ENCODE results near the gene TMEM217. TPM values are rescaled to one million over a fixed set of nuclear protein-coding genes. Genes with fewer than 3 reads are reported as not detected.
A peak's percentile ranks its signal among the peaks of the same experiment; 100 is the strongest.
"Not testable (repeated sequence)": the region's sequence is repeated elsewhere in the genome, so short reads cannot be mapped to it uniquely, and the experiment has no call there.

The TMEM217 gene
- total RNA-seq, 1 donor from 2014 or later = 4.0 TPM

GRCh38 chr6:37303891-37304503, 46.1 kb upstream of the TMEM217 start:
- no peak for DNase-seq (ENCODE audit: low spot score)
- TF ChIP-seq, protein P1, sequence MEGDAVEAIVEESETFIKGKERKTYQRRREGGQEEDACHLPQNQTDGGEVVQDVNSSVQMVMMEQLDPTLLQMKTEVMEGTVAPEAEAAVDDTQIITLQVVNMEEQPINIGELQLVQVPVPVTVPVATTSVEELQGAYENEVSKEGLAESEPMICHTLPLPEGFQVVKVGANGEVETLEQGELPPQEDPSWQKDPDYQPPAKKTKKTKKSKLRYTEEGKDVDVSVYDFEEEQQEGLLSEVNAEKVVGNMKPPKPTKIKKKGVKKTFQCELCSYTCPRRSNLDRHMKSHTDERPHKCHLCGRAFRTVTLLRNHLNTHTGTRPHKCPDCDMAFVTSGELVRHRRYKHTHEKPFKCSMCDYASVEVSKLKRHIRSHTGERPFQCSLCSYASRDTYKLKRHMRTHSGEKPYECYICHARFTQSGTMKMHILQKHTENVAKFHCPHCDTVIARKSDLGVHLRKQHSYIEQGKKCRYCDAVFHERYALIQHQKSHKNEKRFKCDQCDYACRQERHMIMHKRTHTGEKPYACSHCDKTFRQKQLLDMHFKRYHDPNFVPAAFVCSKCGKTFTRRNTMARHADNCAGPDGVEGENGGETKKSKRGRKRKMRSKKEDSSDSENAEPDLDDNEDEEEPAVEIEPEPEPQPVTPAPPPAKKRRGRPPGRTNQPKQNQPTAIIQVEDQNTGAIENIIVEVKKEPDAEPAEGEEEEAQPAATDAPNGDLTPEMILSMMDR (IDR thresholded peaks at IDR 0.05) = peak; percentile 82
- no peaks in the 10 kb centered on the region for H3K27me3 Mint-ChIP-seq (ENCODE audit: low read depth)
- no peaks in the 10 kb centered on the region for H3K9me3 Mint-ChIP-seq (ENCODE audit: low read depth)
- peaks cover 7% of the 10 kb centered on the region for H3K36me3 Mint-ChIP-seq (ENCODE audit: low read depth)
- H3K4me1 Mint-ChIP-seq (ENCODE audit: low read depth) = peaks cover 15% of the 10 kb centered on the region
- H3K4me3 Mint-ChIP-seq (ENCODE audit: unreplicated experiment) = no peak overlapping the region
- H3K27ac Mint-ChIP-seq (ENCODE audit: unreplicated experiment) = no peak overlapping the region

- Mint-ChIP-seq H3K4me3 (ENCODE audit: unreplicated experiment) (no peak overlapping the region), H3K9me3 (ENCODE audit: low read depth) (no peaks in the 10 kb centered on the region), H3K27ac (ENCODE audit: unreplicated experiment) (no peak overlapping the region), H3K36me3 (ENCODE audit: low read depth) (peaks cover 7% of the 10 kb centered on the region), H3K4me1 (ENCODE audit: low read depth) (peaks cover 10% of the 10 kb centered on the region), H3K27me3 (ENCODE audit: low read depth) (no peaks in the 10 kb centered on the region)
- TF ChIP-seq, protein P1 (IDR thresholded peaks at IDR 0.05) = no peak
- no peak for DNase-seq (ENCODE audit: low spot score)
These were observed 45.2 kb upstream of the TMEM217 start for GRCh38 chr6:37303091-37303660.

DNA sequence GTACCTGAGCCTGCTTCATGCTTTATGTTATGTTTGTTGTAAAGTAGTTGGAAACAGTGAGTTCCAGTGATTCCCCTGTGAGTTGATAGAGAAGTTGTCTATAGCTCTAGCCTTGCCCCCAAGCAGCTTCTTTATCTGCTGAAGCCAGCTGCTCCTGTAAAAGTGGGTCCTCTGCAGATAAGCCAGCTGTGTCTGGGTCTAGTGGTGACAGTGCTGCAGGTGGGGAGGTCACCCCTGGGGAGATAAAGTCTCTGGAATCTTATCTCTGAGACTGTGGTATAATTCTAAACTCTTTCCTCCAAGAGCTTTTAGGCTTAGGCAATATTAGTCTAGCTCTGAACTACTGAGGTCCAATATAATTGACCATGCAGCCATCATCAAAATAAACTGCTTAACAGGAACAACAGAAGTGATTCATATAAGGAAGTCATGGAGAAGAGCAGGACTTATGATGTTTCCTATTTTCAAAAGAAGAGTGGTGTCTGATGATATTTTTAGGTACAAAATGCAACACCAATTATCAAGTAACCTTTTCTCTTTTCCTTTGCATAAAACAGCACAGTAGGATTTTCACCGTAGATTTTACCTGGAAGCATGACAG, 44.2 kb upstream of the TMEM217 start:
- Mint-ChIP-seq H3K27me3 (ENCODE audit: low read depth) (no peaks in the 10 kb centered on the region), H3K4me1 (ENCODE audit: low read depth) (peaks cover 2% of the 10 kb centered on the region), H3K4me3 (ENCODE audit: unreplicated experiment) (no peak overlapping the region), H3K9me3 (ENCODE audit: low read depth) (no peaks in the 10 kb centered on the region), H3K36me3 (ENCODE audit: low read depth) (peaks cover 10% of the 10 kb centered on the region), H3K27ac (ENCODE audit: unreplicated experiment) (no peak overlapping the region)
- TF ChIP-seq, protein P1 (IDR thresholded peaks at IDR 0.05) = no peak
- DNase-seq (ENCODE audit: low spot score) = no peak

DNA sequence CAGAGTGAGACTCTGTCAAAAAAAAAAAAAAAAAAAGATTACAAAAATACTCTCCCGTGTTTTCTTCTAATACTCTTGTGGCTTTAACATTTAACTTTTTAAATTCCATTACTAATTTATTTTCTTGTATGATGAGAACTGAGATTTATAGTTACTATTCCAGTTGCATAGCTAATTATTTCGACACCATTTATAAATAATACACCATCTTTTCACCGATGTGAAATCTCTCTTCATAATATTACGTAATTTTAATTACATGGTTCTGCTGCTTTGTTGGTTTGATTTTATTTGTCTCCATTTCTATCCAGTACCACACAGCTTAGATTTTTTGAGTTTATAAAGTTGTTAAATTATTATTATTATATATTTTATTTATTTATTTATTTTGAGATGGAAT, 42.0 kb upstream of the TMEM217 start:
- H3K36me3 Mint-ChIP-seq (ENCODE audit: low read depth) = peaks cover 16% of the 10 kb centered on the region
- H3K27me3 Mint-ChIP-seq (ENCODE audit: low read depth) = no peaks in the 10 kb centered on the region
- no peak overlapping the region for H3K4me3 Mint-ChIP-seq (ENCODE audit: unreplicated experiment)
- no peak for DNase-seq (ENCODE audit: low spot score)
- peaks cover 2% of the 10 kb centered on the region for H3K4me1 Mint-ChIP-seq (ENCODE audit: low read depth)
- H3K27ac Mint-ChIP-seq (ENCODE audit: unreplicated experiment) = no peak overlapping the region
- TF ChIP-seq, protein P1 (IDR thresholded peaks at IDR 0.05) = no peak
- peaks cover 2% of the 10 kb centered on the region for H3K9me3 Mint-ChIP-seq (ENCODE audit: low read depth)

GRCh38 chr6:37298958-37299357, 41.0 kb upstream of the TMEM217 start:
- H3K4me1 Mint-ChIP-seq (ENCODE audit: low read depth) = peaks cover 2% of the 10 kb centered on the region
- peaks cover 20% of the 10 kb centered on the region for H3K36me3 Mint-ChIP-seq (ENCODE audit: low read depth)
- H3K27me3 Mint-ChIP-seq (ENCODE audit: low read depth) = no peaks in the 10 kb centered on the region
- peaks cover 2% of the 10 kb centered on the region for H3K9me3 Mint-ChIP-seq (ENCODE audit: low read depth)
- TF ChIP-seq, protein P1 (IDR thresholded peaks at IDR 0.05) = no peak
- DNase-seq (ENCODE audit: low spot score) = no peak
- no peak overlapping the region for H3K4me3 Mint-ChIP-seq (ENCODE audit: unreplicated experiment)
- H3K27ac Mint-ChIP-seq (ENCODE audit: unreplicated experiment) = no peak overlapping the region

DNA sequence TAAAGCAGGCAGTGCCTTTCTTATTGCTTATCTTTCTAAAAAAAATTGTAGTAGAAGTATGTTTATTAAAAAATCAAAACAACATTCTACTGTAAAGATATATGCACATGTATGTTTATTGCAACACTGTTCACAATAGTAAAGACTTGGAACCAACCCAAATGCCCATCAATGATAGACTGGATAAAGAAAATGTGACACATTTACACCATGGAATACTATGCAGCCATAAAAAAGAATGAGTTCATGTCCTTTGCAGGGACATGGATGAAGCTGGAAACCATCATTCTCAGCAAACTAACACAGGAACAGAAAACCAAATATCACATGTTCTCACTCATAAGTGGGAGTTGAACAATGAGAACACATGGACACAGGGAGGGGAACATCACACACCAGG, 39.7 kb upstream of the TMEM217 start:
- H3K27me3 Mint-ChIP-seq (ENCODE audit: low read depth) = not testable (repeated sequence)

More for the DNA sequence above, 39.7 kb upstream of the TMEM217 start:
- H3K4me1 Mint-ChIP-seq (ENCODE audit: low read depth); DNase-seq (ENCODE audit: low spot score); H3K4me3 Mint-ChIP-seq (ENCODE audit: unreplicated experiment); H3K27ac Mint-ChIP-seq (ENCODE audit: unreplicated experiment); H3K9me3 Mint-ChIP-seq (ENCODE audit: low read depth): not testable (repeated sequence)
- H3K36me3 Mint-ChIP-seq (ENCODE audit: low read depth) = peaks cover 24% of the 10 kb centered on the region

Measured in chondrocyte (in vitro differentiated cells).